ENCODE measurements around the gene TRIM17. TPM values are rescaled to one million over a fixed set of nuclear protein-coding genes. Genes with fewer than 3 reads are reported as not detected.

TRIM17 gene
- total RNA-seq, 1 donor from 2014 or later: 9.4 TPM

DNA sequence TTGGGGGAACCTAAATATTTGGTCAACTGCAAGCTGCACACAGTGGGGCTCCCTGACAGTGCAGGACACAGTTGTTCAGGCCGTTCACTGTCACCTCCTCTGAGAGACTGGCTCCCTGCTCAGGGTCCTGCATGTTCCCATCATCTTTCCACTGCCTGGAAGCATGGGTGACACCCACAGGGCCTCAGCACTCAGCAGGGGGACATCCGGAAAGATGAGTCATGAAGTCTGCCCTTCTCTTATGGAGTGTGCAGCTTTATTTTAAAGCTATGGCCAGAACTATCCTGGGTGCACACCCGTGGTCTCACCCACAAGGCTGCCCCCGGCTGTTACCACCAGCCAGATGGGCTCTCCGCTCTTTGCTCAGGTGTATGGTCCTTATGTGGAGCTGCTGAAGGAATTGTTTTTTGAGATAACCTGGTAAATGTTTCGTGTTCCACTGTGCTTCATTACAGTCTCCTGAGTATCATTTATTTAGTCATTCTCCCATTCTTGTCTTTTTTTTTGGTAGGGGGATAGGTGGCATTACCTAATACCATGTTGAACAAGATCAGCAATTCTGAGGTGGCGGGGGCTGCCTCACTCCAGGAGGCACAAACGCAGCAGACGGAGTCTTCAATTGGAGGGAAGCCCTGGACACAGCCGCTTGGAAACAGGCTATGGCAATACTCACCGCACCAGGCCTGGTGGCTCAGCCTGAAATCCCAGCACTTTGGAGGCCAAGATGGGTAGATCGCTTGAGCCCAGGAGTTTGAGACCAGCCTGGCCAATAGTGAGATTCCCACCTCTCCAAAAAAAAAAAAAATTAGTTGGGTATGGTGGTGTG, 24.3 kb downstream of the TRIM17 start:
- Mint-ChIP-seq H3K4me3 (no peak overlapping the region), H3K27me3 (no peaks in the 10 kb centered on the region), H3K27ac (no peak overlapping the region), H3K36me3 (peaks cover 4% of the 10 kb centered on the region), H3K4me1 (ENCODE audit: unreplicated experiment) (no peaks in the 10 kb centered on the region), H3K9me3 (no peaks in the 10 kb centered on the region)
- DNase-seq (ENCODE audit: extremely low spot score, unreplicated experiment): no peak
- TF ChIP-seq, protein P1, sequence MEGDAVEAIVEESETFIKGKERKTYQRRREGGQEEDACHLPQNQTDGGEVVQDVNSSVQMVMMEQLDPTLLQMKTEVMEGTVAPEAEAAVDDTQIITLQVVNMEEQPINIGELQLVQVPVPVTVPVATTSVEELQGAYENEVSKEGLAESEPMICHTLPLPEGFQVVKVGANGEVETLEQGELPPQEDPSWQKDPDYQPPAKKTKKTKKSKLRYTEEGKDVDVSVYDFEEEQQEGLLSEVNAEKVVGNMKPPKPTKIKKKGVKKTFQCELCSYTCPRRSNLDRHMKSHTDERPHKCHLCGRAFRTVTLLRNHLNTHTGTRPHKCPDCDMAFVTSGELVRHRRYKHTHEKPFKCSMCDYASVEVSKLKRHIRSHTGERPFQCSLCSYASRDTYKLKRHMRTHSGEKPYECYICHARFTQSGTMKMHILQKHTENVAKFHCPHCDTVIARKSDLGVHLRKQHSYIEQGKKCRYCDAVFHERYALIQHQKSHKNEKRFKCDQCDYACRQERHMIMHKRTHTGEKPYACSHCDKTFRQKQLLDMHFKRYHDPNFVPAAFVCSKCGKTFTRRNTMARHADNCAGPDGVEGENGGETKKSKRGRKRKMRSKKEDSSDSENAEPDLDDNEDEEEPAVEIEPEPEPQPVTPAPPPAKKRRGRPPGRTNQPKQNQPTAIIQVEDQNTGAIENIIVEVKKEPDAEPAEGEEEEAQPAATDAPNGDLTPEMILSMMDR (conservative IDR thresholded peaks at IDR 0.05): no peak

DNA sequence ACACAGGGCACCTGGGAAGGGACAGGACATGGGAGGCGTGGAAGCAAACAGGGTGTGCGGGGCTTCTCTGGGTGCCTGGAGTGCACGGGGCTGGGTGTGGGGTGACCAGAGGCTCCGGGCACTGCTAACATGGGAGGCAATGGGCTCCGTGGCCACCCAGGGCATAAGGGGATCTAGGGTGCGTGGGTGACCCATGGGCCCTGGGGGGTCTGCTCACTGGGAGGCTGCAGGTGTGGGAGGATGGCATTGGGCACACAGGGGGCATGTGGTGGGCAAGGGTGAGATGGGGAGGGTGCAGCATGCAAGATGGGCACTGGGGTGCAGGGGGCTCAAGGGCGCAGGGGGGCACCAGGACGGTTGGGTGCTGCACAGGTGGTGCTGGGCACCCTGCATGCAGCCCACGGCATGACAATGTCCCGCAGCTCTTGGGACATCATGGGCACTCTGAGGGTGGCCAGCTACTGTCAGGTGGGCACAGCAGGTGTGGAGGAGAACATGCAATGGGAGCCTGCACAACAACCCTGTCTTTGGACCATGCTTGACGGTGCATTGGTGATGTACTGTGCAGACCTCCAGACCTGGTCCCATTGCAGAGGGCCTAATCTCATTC, 25.1 kb downstream of the TRIM17 start:
- Mint-ChIP-seq H3K36me3 (peaks cover 4% of the 10 kb centered on the region), H3K4me3 (no peak overlapping the region), H3K27ac (no peak overlapping the region), H3K27me3 (no peaks in the 10 kb centered on the region), H3K9me3 (no peaks in the 10 kb centered on the region), H3K4me1 (ENCODE audit: unreplicated experiment) (no peaks in the 10 kb centered on the region)
- TF ChIP-seq, protein P1 (conservative IDR thresholded peaks at IDR 0.05): no peak
- DNase-seq (ENCODE audit: extremely low spot score, unreplicated experiment): no peak

DNA sequence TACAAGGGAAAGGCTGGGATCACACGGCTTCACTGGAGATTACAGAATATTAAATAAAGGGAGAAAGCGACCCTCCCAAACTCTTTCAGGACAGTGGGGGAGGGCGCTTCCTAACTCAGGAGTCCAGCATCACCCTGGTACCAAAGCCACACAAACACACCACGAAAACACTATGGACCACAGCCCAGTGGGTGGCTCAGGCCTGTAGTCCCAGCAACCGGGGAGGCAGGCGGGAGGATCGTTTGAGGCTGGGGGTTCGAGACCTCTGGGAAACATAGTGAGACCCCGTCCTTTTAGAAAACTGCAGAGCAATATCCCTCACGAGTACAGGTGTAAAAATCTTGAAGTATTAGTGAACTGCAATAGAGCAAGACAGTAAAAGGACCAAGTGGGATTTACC, 26.0 kb downstream of the TRIM17 start:
- no peak overlapping the region for H3K4me3 Mint-ChIP-seq
- TF ChIP-seq, protein P1 (conservative IDR thresholded peaks at IDR 0.05): no peak
- H3K4me1 Mint-ChIP-seq (ENCODE audit: unreplicated experiment): no peaks in the 10 kb centered on the region
- no peak overlapping the region for H3K27ac Mint-ChIP-seq
- H3K9me3 Mint-ChIP-seq: no peaks in the 10 kb centered on the region
- no peaks in the 10 kb centered on the region for H3K27me3 Mint-ChIP-seq
- no peaks in the 10 kb centered on the region for H3K36me3 Mint-ChIP-seq
- no peak for DNase-seq (ENCODE audit: extremely low spot score, unreplicated experiment)

DNA sequence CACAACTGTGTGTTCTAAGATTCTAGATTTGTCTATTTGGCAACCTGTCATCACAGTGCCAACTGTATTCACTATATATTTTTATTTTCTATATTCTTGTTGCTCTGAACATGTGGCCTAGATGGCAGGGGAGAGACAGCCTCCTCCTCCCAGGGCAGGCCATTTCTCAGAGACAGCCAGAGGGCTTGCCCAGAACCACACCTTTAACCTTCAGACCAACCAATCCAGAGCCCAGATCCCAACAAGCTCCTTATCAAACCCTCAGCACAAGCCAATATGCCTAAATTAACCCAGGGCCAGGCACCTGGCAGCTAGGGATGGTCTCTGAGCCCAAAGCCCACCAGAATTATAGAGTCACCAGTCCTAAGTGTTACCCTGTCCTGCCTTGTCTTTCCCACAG, 29.3 kb downstream of the TRIM17 start:
- Mint-ChIP-seq H3K27ac (no peak overlapping the region), H3K4me1 (ENCODE audit: unreplicated experiment) (no peaks in the 10 kb centered on the region), H3K4me3 (no peak overlapping the region), H3K27me3 (no peaks in the 10 kb centered on the region), H3K9me3 (no peaks in the 10 kb centered on the region), H3K36me3 (no peaks in the 10 kb centered on the region)
- DNase-seq (ENCODE audit: extremely low spot score, unreplicated experiment): no peak
- TF ChIP-seq, protein P1 (conservative IDR thresholded peaks at IDR 0.05): no peak

DNA sequence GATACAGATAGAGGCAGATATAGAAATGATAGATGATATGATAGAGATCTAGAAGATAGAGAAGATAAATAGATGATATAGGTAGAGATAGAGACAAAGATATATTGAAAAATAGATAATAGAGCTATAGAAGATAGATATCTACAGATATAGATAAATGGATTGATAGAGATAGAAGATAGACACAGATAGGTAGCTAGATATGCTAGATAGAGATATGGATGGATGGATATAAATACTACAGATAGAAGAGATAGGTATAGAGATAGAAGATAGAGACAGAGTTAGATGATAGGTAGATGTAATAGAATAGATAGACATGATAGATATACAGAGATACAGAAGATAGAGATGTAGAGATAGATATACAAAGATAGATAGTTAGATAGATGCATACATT, 31.4 kb downstream of the TRIM17 start:
- no peaks in the 10 kb centered on the region for H3K9me3 Mint-ChIP-seq
- H3K36me3 Mint-ChIP-seq: no peaks in the 10 kb centered on the region
- no peaks in the 10 kb centered on the region for H3K4me1 Mint-ChIP-seq (ENCODE audit: unreplicated experiment)
- TF ChIP-seq, protein P1 (conservative IDR thresholded peaks at IDR 0.05): no peak
- H3K4me3 Mint-ChIP-seq: no peak overlapping the region
- DNase-seq (ENCODE audit: extremely low spot score, unreplicated experiment): no peak
- no peak overlapping the region for H3K27ac Mint-ChIP-seq
- H3K27me3 Mint-ChIP-seq: no peaks in the 10 kb centered on the region

Data from type B pancreatic cell (in vitro differentiated cells).